Prostate gland (tissue), 2 donors: ENCODE results near the gene VAV1. TPM values are rescaled to one million over a fixed set of nuclear protein-coding genes. Genes with fewer than 3 reads are reported as not detected.
A peak's percentile ranks its signal among the peaks of the same experiment; 100 is the strongest.
"Not testable (repeated sequence)": the region's sequence is repeated elsewhere in the genome, so short reads cannot be mapped to it uniquely, and the experiment has no call there.

ENCODE experiments used
- DNase-seq: peaks from one replicate; pipeline ENCODE4 v3.0.0-alpha.2; 2019; ENCODE audit warnings: low spot score
- H3K27ac ChIP-seq, 2 donors: fragments of 200-600 bp; sonication (generic); 2 replicates each; pipeline ENCODE4 v1.5.1; 2017 to 2019
- H3K27me3 ChIP-seq: fragments of 200-600 bp; sonication (generic); replicated peaks from 2 replicates; pipeline ENCODE4 v1.5.1; 2019; ENCODE audit not compliant: insufficient read depth
- H3K36me3 ChIP-seq, 2 donors: fragments of 200-600 bp; sonication (generic); 1 replicate in 1 of 2; 2 replicates in 1 of 2; pipeline versions ENCODE4 v1.5.1 to v1.8.1; 2017 to 2019
- H3K4me1 ChIP-seq: fragments of 200-600 bp; sonication (generic); replicated peaks from 2 replicates; pipeline ENCODE4 v1.5.1; 2019
- H3K4me3 ChIP-seq, 2 donors: fragments of 200-600 bp; sonication (generic); 2 replicates each; pipeline ENCODE4 v1.5.1; 2017 to 2019
- H3K9me3 ChIP-seq: fragments of 200-600 bp; sonication (generic); 2 replicates; pipeline ENCODE4 v1.5.1; 2017
- CTCF ChIP-seq, 4 experiments: fragments of 200-600 bp in 2 of 4; fragments of 450-650 bp in 2 of 4; sonication (generic) in 2 of 4; IDR thresholded peaks; 1 replicate in 3 of 4; 2 replicates in 1 of 4; pipeline ENCODE4 v1.5.1; 2016 to 2019; ENCODE audit warnings: antibody characterized with exemption in 4 of 4, mild to moderate bottlenecking in 2 of 4, moderate library complexity in 2 of 4
- POLR2A ChIP-seq: fragments of 450-650 bp; IDR thresholded peaks from one replicate; pipeline ENCODE4 v1.6.1; 2016; ENCODE audit warnings: antibody characterized with exemption, mild to moderate bottlenecking
- POLR2AphosphoS5 ChIP-seq: sonication (generic); formaldehyde crosslinking; IDR thresholded peaks from one replicate; pipeline ENCODE4 v1.6.1; 2017; ENCODE audit warnings: antibody characterized with exemption
- WGBS: methylation state at CpG from one replicate; pipeline ENCODE4 v1.1.5; 2018; 5-methylcytosine and 5-hydroxymethylcytosine counted together
- intact Hi-C: fragments of 100-400 bp; cut with DNase I; formaldehyde crosslinking; loops from one replicate; pipeline ENCODE4 v1.14.2; 2022
- total RNA-seq, 2 donors: library from RNA; depleted of rRNA; stranded (reverse); fragments of >200 nt; gene quantifications; one replicate each; pipeline ENCODE4 v1.1.0, GENCODE V29; 2016

Gene VAV1
- total RNA-seq, 2 donors from 2014 or later = 3.6 to 4.8 TPM

GRCh38 chr19:6760606-6761005, 11.9 kb upstream of the VAV1 start:
- Histone ChIP-seq H3K27ac (no peak overlapping the region), H3K4me3 (no peak overlapping the region), H3K4me1 (no peaks in the 10 kb centered on the region), H3K27me3 (no peaks in the 10 kb centered on the region), H3K9me3 (no peaks in the 10 kb centered on the region), H3K36me3 (peaks cover 0 to 3% of the 10 kb centered on the region in 2 donors)
- intact Hi-C loops = no loop called here
- DNase-seq = no peak
- WGBS = 99% methylated on average over 17 of the region's 17 CpGs
- TF ChIP-seq CTCF (IDR thresholded peaks at IDR 0.05) = no peak
- TF ChIP-seq POLR2A = no peak
- no peak for TF ChIP-seq POLR2AphosphoS5

GRCh38 chr19:6761053-6761676, 11.3 kb upstream of the VAV1 start:
- intact Hi-C loops = no loop called here
- Histone ChIP-seq H3K27ac (no peak overlapping the region), H3K4me3 (no peak overlapping the region), H3K4me1 (no peaks in the 10 kb centered on the region), H3K36me3 (peaks cover 0 to 3% of the 10 kb centered on the region in 2 donors), H3K27me3 (no peaks in the 10 kb centered on the region), H3K9me3 (no peaks in the 10 kb centered on the region)
- TF ChIP-seq POLR2AphosphoS5 = no peak
- TF ChIP-seq POLR2A = no peak
- no peak for TF ChIP-seq CTCF (IDR thresholded peaks at IDR 0.05)
- no peak for DNase-seq
- WGBS = 91% methylated on average over 4 of the region's 4 CpGs

- DNase-seq, H3K4me3 ChIP-seq, intact Hi-C loops, H3K27me3 ChIP-seq, H3K9me3 ChIP-seq, H3K36me3 ChIP-seq, H3K27ac ChIP-seq, H3K4me1 ChIP-seq: not testable (repeated sequence)
- WGBS = 92% methylated on average over 8 of the region's 8 CpGs
These were observed 10.2 kb upstream of the VAV1 start for GRCh38 chr19:6762253-6762797.

GRCh38 chr19:6765738-6766356, 6.7 kb upstream of the VAV1 start:
- intact Hi-C loops = no loop called here
- peak overlapping the region; percentile 41 to 43 for H3K4me3 ChIP-seq
- TF ChIP-seq POLR2AphosphoS5 = peak; percentile 98
- TF ChIP-seq POLR2A = peak; percentile 72
- peak in 1 of 4 experiments; percentile 40 for TF ChIP-seq CTCF (IDR thresholded peaks at IDR 0.05)
- WGBS = 20% methylated on average over 8 of the region's 8 CpGs
- DNase-seq = peak; percentile 96
- H3K27ac ChIP-seq = peak overlapping the region; percentile 83 to 88
- no peaks in the 10 kb centered on the region for H3K9me3 ChIP-seq
- H3K4me1 ChIP-seq = no peaks in the 10 kb centered on the region
- no peaks in the 10 kb centered on the region for H3K27me3 ChIP-seq
- H3K36me3 ChIP-seq = no peaks in the 10 kb centered on the region

- H3K36me3 ChIP-seq = no peaks in the 10 kb centered on the region
- DNase-seq = no peak
- no peaks in the 10 kb centered on the region for H3K9me3 ChIP-seq
- intact Hi-C loops = no loop called here
- peak overlapping the region; percentile 83 to 88 for H3K27ac ChIP-seq
- H3K4me1 ChIP-seq = no peaks in the 10 kb centered on the region
- H3K27me3 ChIP-seq = no peaks in the 10 kb centered on the region
- H3K4me3 ChIP-seq = peak overlapping the region; percentile 41 to 43
- no peak for TF ChIP-seq POLR2A
- TF ChIP-seq CTCF (IDR thresholded peaks at IDR 0.05) = no peak
- 19% methylated on average over 16 of the region's 16 CpGs for WGBS
These were observed 6.0 kb upstream of the VAV1 start for GRCh38 chr19:6766357-6767080.
